ENCODE results near the gene PLAA. TPM values are rescaled to one million over a fixed set of nuclear protein-coding genes. Genes with fewer than 3 reads are reported as not detected.

PLAA gene
- total RNA-seq, 3 donors from 2014 or later = 26.2 to 27.4 (median 27.1) TPM

GRCh38 chr9:26955222-26955903, 8.3 kb upstream of the PLAA start:
- H3K36me3 ChIP-seq = no peaks in the 10 kb centered on the region
- intact Hi-C loops (cut with DNase I; ENCODE audit: low total_unique reads) = loop anchor here (5.0 kb wide), 1 partner anchor 582 kb away; no protein-coding TSS in a partner anchor
- H3K27ac ChIP-seq = peak overlapping the region; percentile 91 to 93
- H3K9me3 ChIP-seq = no peaks in the 10 kb centered on the region
- no peaks in the 10 kb centered on the region for H3K27me3 ChIP-seq
- H3K4me3 ChIP-seq = peak overlapping the region; percentile 48 to 83 (median 67)
- peaks cover 0 to 8% of the 10 kb centered on the region in 2 donors for H3K4me1 ChIP-seq
- DNase-seq (ENCODE audit: low spot score in 2 of 2) = no peak
- TF ChIP-seq CTCF (IDR thresholded peaks at IDR 0.05) = no peak
- no peak for TF ChIP-seq POLR2A (IDR thresholded peaks at IDR 0.05)
- TF ChIP-seq POLR2AphosphoS5 (IDR thresholded peaks at IDR 0.05) = no peak

GRCh38 chr9:26954050-26954508, 7.0 kb upstream of the PLAA start:
- TF ChIP-seq CTCF (IDR thresholded peaks at IDR 0.05) (no peak), POLR2AphosphoS5 (IDR thresholded peaks at IDR 0.05) (no peak), POLR2A (IDR thresholded peaks at IDR 0.05) (no peak)
- no peak overlapping the region for H3K4me3 ChIP-seq
- H3K27ac ChIP-seq = no peak overlapping the region
- intact Hi-C loops (cut with DNase I; ENCODE audit: low total_unique reads) = no loop called here
- DNase-seq (ENCODE audit: low spot score in 2 of 2) = no peak
- H3K27me3 ChIP-seq = no peaks in the 10 kb centered on the region
- no peaks in the 10 kb centered on the region for H3K36me3 ChIP-seq
- H3K4me1 ChIP-seq = peaks cover 0 to 8% of the 10 kb centered on the region in 2 donors
- no peaks in the 10 kb centered on the region for H3K9me3 ChIP-seq

GRCh38 chr9:26951794-26952193, 4.8 kb upstream of the PLAA start:
- H3K27me3 ChIP-seq = no peaks in the 10 kb centered on the region
- H3K36me3 ChIP-seq = no peaks in the 10 kb centered on the region
- no peak for DNase-seq (ENCODE audit: low spot score in 2 of 2)
- no peak overlapping the region for H3K4me3 ChIP-seq
- no peak for TF ChIP-seq POLR2AphosphoS5 (IDR thresholded peaks at IDR 0.05)
- TF ChIP-seq POLR2A (IDR thresholded peaks at IDR 0.05) = no peak
- no peak for TF ChIP-seq CTCF (IDR thresholded peaks at IDR 0.05)
- H3K27ac ChIP-seq = no peak overlapping the region
- no peaks in the 10 kb centered on the region for H3K9me3 ChIP-seq
- H3K4me1 ChIP-seq = peaks cover 0 to 4% of the 10 kb centered on the region in 2 donors
- intact Hi-C loops (cut with DNase I; ENCODE audit: low total_unique reads) = no loop called here

- H3K4me1 ChIP-seq = peaks cover 3 to 11% of the 10 kb centered on the region in 2 donors
- TF ChIP-seq POLR2AphosphoS5 (IDR thresholded peaks at IDR 0.05) (no peak), POLR2A (IDR thresholded peaks at IDR 0.05) (no peak), CTCF (IDR thresholded peaks at IDR 0.05) (no peak)
- H3K27me3 ChIP-seq = no peaks in the 10 kb centered on the region
- no peak overlapping the region for H3K4me3 ChIP-seq
- H3K36me3 ChIP-seq = no peaks in the 10 kb centered on the region
- no peak overlapping the region for H3K27ac ChIP-seq
- H3K9me3 ChIP-seq = no peaks in the 10 kb centered on the region
- no peak for DNase-seq (ENCODE audit: low spot score in 2 of 2)
- intact Hi-C loops (cut with DNase I; ENCODE audit: low total_unique reads) = no loop called here
Measured at GRCh38 chr9:26950521-26950920, 3.5 kb upstream of the PLAA start.

- H3K9me3 ChIP-seq = no peaks in the 10 kb centered on the region
- TF ChIP-seq POLR2AphosphoS5 (IDR thresholded peaks at IDR 0.05) (no peak), CTCF (IDR thresholded peaks at IDR 0.05) (no peak), POLR2A (IDR thresholded peaks at IDR 0.05) (no peak)
- no peak overlapping the region for H3K27ac ChIP-seq
- no peak for DNase-seq (ENCODE audit: low spot score in 2 of 2)
- H3K4me1 ChIP-seq = peaks cover 4 to 10% of the 10 kb centered on the region in 2 donors
- H3K27me3 ChIP-seq = no peaks in the 10 kb centered on the region
- intact Hi-C loops (cut with DNase I; ENCODE audit: low total_unique reads) = no loop called here
- H3K36me3 ChIP-seq = no peaks in the 10 kb centered on the region
- no peak overlapping the region for H3K4me3 ChIP-seq
Measured at GRCh38 chr9:26949637-26950069, 2.6 kb upstream of the PLAA start.

Data from breast epithelium (tissue), 4 donors.